Large intestine (tissue), 3 donors: ENCODE measurements around the gene ANKS1B. TPM values are rescaled to one million over a fixed set of nuclear protein-coding genes. Genes with fewer than 3 reads are reported as not detected.

ENCODE experiments used
- DNase-seq, 2 donors: peaks; one replicate each; pipeline versions ENCODE4 v3.0.0 to v3.0.0-alpha.2; 2013
- H3K27ac ChIP-seq: one replicate; pipeline ENCODE4 v1.5.1; 2013; ENCODE audit warnings: low read length
- H3K27me3 ChIP-seq: 2 replicates; pipeline ENCODE4 v1.6.1; 2013; ENCODE audit warnings: low read length; ENCODE audit not compliant: control insufficient read depth, insufficient read depth
- H3K36me3 ChIP-seq: 2 replicates; pipeline ENCODE4 v1.6.1; 2013; ENCODE audit warnings: low read length; ENCODE audit not compliant: control insufficient read depth, insufficient read depth
- H3K4me1 ChIP-seq: one replicate; pipeline ENCODE4 v1.6.1; 2013; ENCODE audit warnings: low read length; ENCODE audit not compliant: control insufficient read depth, insufficient read depth
- H3K4me3 ChIP-seq: one replicate; pipeline ENCODE4 v1.5.1; 2013; ENCODE audit warnings: low read length
- H3K9me3 ChIP-seq: one replicate; pipeline ENCODE4 v1.6.1; 2013; ENCODE audit warnings: mild to moderate bottlenecking, low read depth, low read length, moderate library complexity; ENCODE audit not compliant: control insufficient read depth
- WGBS: methylation state at CpG from one replicate; pipeline ENCODE4 v1.1.5; 2013; ENCODE audit warnings: low lambda C conversion rate; ENCODE audit not compliant: insufficient coverage; 5-methylcytosine and 5-hydroxymethylcytosine counted together
- polyA plus RNA-seq: library from polyadenylated mRNA; unstranded; fragments of 120-200 nt; gene quantifications from one replicate; pipeline ENCODE4 v1.2.1, GENCODE V29; 2013

The ANKS1B gene
- polyA plus RNA-seq, 1 donor, result 2.4 TPM

DNA sequence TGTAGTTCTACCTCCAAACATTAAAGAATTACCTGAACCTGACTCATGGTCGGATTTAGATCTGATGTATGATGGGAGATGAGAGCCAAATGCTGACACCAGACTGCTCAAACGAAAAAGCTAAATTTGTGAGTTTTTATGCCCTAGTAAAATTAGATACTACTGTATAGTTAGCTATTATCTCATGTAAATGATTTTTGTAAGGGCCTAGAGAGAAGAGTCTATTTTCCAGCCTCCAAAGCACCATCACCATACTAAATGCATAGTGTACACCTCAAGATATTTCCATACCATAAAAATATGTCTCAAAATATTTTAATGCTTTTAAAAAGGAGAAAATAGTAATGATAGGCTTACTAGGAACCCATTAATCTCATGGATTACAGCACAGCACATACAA, 18.3 kb downstream of the ANKS1B start:
- no peak overlapping the region for H3K4me3 ChIP-seq
- WGBS, result 80% methylated on average over 1 of the region's 2 CpGs

DNA sequence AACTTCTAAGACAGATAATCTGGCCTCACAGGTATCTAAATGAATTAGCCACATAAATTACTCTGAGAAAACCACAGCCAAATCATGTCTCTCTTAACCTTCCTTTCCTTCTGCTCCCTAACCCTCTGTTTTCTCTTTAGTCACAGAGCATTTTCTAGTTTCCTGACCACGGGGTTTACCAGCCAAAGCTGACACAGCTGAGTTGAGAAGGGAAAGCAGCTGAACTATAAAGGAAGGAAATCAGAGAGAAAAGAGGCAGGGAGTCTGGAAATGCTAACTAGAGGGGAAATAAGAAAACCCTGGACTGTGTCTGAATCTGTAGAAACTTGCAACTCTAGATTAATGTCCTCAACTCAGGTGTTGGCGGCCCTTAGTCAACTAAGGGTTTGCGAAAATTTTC, 24.4 kb downstream of the ANKS1B start:
- WGBS, result 100% methylated on average over 1 of the region's 3 CpGs
- Histone ChIP-seq H3K4me3 (no peak overlapping the region), H3K9me3 (no peaks in the 10 kb centered on the region), H3K27ac (no peak overlapping the region), H3K4me1 (no peaks in the 10 kb centered on the region), H3K36me3 (no peaks in the 10 kb centered on the region), H3K27me3 (no peaks in the 10 kb centered on the region)
- no peak for DNase-seq

More for the DNA sequence above, 18.3 kb downstream of the ANKS1B start:
- Histone ChIP-seq H3K27ac (no peak overlapping the region), H3K9me3 (no peaks in the 10 kb centered on the region), H3K27me3 (no peaks in the 10 kb centered on the region), H3K36me3 (no peaks in the 10 kb centered on the region), H3K4me1 (no peaks in the 10 kb centered on the region)
- DNase-seq, result no peak

DNA sequence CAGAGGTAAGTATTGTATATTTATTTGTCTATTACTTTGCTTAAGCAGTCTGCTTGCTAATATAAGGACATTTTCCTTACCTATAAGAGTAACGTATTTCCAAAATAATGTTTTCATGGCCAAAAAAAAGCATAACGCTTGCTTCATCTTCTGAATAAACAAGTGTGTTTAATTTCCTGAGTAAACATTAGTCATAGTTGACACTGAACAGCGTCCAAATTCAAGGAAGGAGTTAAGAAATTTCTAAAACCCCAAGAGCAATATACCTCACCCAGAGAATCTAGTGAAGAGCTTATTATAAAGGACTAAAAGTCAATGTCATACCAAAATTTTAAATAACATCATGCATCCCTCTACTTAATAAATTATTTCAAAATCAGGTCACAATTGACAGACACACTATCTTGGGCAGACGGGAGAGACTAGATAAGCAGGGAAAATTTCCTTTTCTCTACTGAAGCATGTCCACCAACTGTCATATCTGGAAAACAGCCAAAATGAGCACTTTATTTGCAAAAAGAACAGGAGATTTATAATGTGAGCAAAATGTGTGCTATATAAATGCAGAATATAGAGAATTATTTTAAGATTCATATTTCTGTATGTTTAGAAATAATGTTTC, 25.1 kb downstream of the ANKS1B start:
- 56% methylated on average over 2 of the region's 4 CpGs for WGBS
- H3K9me3 ChIP-seq, result no peaks in the 10 kb centered on the region
- no peak overlapping the region for H3K4me3 ChIP-seq
- no peaks in the 10 kb centered on the region for H3K4me1 ChIP-seq
- H3K27ac ChIP-seq, result no peak overlapping the region
- DNase-seq, result no peak
- H3K36me3 ChIP-seq, result no peaks in the 10 kb centered on the region
- no peaks in the 10 kb centered on the region for H3K27me3 ChIP-seq

DNA sequence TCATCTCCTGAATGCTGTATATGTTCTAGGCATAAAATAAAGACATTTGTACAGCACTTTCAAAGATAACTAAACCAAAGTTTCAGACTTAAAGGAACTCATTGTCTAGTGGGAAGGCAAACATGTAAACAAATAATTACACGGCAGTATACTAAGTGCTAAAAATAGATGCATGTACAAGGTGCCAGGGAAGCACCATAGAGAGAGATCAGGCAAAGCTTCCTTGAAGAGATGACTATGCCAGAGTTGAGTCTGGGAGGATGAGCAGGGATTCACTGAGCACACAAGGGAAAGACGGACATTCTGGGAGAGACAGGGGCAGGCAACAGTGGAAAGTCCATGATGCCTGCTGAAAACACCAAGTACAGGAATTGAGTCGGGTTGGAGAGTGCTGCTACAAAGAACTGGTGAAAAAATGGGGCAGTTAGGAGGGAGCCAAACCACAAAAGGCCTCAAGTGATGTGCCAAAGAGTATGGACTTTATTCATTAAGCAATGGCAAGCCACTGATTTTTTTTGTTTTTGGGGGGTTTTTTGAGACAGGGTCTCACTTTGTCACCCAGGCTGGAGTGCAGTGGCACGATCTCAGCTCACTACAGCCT, 26.8 kb downstream of the ANKS1B start:
- DNase-seq, result no peak
- no peak overlapping the region for H3K4me3 ChIP-seq
- H3K27ac ChIP-seq, result no peak overlapping the region
- 83% methylated on average over 1 of the region's 4 CpGs for WGBS
- no peaks in the 10 kb centered on the region for H3K36me3 ChIP-seq
- H3K9me3 ChIP-seq, result no peaks in the 10 kb centered on the region
- H3K4me1 ChIP-seq, result no peaks in the 10 kb centered on the region
- no peaks in the 10 kb centered on the region for H3K27me3 ChIP-seq

DNA sequence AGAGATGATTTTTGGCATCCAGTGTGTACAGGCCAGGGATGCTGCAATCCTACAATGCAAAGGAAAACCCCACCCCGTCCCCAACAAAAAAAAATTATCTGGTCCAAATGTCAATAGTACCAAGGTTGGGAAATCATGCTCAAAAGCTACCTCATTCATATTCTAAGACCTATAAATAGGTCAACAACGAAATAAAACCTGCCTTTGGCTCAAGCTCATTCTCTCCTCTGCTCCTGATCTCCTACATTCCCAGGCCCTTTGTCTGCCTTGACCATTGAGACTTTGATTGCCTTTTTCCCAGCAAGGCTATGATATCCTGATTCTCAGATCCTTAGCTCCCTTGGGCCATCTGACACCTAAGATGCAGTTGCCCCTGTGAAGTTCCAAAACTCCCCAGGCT, 30.0 kb downstream of the ANKS1B start:
- no peak for DNase-seq
- Histone ChIP-seq H3K27ac (no peak overlapping the region), H3K4me1 (no peaks in the 10 kb centered on the region), H3K27me3 (no peaks in the 10 kb centered on the region), H3K36me3 (no peaks in the 10 kb centered on the region), H3K4me3 (no peak overlapping the region), H3K9me3 (no peaks in the 10 kb centered on the region)
- no CpG with 5 or more reads among the region's 2 CpGs for WGBS

DNA sequence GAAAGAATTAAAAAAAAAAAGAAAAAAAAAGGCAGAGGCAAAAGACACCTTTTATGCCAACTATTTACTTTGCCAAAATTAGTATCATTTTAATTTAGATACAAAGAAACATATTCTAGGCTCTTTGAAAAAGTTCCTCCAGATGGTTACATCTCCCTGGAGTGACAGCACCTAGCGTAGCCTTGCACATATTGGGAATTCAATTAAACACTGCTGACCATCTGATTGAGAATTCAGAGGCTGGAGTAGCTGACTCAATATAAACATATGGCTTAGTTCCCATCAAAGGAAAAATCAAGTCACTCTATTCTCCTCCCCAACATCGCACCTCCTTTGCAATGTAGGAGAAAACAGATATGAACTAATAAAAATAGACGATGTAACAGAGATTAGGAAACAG, 36.4 kb downstream of the ANKS1B start:
- H3K4me3 ChIP-seq, result no peak overlapping the region
- H3K27me3 ChIP-seq, result no peaks in the 10 kb centered on the region
- no peaks in the 10 kb centered on the region for H3K36me3 ChIP-seq
- no peak for DNase-seq
- no peaks in the 10 kb centered on the region for H3K9me3 ChIP-seq
- no peak overlapping the region for H3K27ac ChIP-seq
- no peaks in the 10 kb centered on the region for H3K4me1 ChIP-seq
- no CpG with 5 or more reads among the region's 3 CpGs for WGBS

DNA sequence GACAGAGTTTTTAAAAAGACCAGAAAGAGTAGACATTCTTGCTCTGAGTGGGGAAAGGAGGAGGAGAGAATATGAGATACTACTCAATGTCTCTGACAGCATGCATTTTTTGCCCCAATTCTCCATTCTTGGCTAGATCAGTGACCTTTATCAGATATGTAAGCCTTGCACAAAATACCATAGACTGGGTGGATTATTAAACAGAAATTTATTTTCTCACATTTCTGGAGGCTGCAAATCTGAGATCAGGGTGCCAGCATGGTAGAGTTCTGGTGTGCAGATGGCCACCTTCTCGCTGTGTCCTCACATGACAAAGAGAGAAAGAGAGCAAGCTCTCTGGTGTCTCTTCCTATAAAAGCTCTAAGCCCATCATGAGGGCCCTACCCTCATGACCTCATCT, 38.6 kb downstream of the ANKS1B start:
- no peaks in the 10 kb centered on the region for H3K27me3 ChIP-seq
- no peak overlapping the region for H3K27ac ChIP-seq
- no peaks in the 10 kb centered on the region for H3K4me1 ChIP-seq
- H3K36me3 ChIP-seq, result no peaks in the 10 kb centered on the region
- H3K9me3 ChIP-seq, result no peaks in the 10 kb centered on the region
- DNase-seq, result no peak
- no CpG with 5 or more reads among the region's 1 CpG for WGBS
- no peak overlapping the region for H3K4me3 ChIP-seq

DNA sequence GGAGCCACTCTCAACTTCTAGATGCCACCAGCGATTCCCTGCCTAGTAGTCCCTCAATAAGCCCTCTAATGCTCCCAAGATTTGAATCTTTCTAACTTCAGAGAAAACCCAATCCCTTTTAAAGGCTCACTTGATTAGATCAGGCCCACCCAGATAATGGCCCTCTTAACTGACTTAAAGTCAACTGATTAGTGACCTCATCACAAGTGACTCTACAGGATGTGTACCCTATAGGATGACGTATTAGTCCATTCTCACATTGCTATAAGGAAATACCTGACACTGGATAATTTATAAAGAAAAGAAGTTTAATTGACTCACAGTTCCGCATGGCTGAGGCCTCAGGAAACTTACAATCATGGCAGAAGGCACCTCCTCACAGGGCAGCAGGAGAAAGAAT, 49.1 kb downstream of the ANKS1B start:
- Histone ChIP-seq H3K9me3 (no peaks in the 10 kb centered on the region), H3K27ac (no peak overlapping the region), H3K4me1 (no peaks in the 10 kb centered on the region), H3K4me3 (no peak overlapping the region), H3K36me3 (no peaks in the 10 kb centered on the region), H3K27me3 (no peaks in the 10 kb centered on the region)
- WGBS, result 67% methylated on average over 1 of the region's 3 CpGs
- no peak for DNase-seq

DNA sequence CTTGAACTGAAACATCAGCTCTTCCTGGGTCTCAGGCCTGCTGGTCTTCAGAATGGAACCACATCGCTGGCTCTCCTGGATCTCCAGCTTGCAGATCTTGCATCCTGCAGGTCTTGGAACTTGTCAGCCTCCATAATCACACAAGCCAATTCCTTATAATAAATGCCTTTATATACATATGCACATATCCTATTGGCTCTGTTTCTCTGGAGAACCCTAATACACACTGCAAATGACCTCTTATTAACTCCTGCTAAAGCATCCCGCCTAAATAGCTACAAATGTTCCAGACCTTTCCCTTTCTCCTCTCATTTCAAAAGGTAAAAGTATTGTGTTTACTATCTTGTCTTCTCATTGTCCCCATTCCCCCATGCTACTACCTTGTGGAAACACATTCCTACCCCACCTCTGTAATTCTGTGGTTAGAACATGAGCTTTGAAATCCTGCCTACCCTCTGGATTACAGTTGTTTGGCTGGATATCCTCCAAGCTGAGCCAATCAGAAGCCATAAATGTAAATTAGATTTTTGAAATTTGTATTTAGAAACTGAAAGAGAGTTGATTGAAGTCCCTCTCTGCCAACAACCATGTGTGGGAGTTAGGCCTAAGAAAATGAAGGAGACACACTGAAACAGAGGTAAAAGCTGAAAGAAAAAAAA, 58.1 kb downstream of the ANKS1B start:
- 75% methylated on average over 1 of the region's 2 CpGs for WGBS
- H3K9me3 ChIP-seq, result no peaks in the 10 kb centered on the region
- H3K4me3 ChIP-seq, result no peak overlapping the region
- no peaks in the 10 kb centered on the region for H3K36me3 ChIP-seq
- DNase-seq, result no peak
- H3K4me1 ChIP-seq, result no peaks in the 10 kb centered on the region
- no peak overlapping the region for H3K27ac ChIP-seq
- H3K27me3 ChIP-seq, result no peaks in the 10 kb centered on the region

DNA sequence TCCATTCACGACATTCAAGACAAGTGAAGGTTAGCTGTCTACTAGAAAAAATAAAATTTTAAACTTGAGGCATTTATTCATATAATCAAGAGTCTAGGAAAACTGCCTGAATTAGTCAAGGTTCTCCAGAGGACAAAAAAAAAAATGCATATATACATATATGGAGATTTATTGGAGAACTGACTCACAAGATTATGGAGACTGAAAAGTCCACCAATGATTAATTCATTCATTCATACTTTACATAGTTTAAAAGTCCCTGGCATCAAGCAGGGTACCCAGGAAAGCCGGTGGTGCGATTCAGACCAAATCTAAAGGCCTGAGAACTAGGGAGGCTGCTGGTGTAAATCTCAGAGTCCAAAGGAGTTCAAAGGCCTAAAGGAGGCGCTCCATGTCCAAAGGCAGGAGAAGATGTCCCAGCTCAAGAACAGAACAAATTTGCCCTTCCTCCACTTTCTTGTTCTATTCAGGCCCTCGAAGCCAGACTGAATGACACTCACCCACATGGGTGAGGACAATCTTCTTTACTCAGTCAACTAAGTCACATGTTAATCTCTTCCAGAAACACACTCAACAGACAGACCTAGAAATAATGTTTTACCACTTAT, 64.3 kb downstream of the ANKS1B start:
- no peaks in the 10 kb centered on the region for H3K27me3 ChIP-seq
- H3K36me3 ChIP-seq, result no peaks in the 10 kb centered on the region
- H3K27ac ChIP-seq, result no peak overlapping the region
- DNase-seq, result no peak
- 100% methylated on average over 3 of the region's 5 CpGs for WGBS
- H3K4me1 ChIP-seq, result no peaks in the 10 kb centered on the region
- no peaks in the 10 kb centered on the region for H3K9me3 ChIP-seq
- no peak overlapping the region for H3K4me3 ChIP-seq
